HepG2 (cell line): Measurements from ENCODE around the gene BCAM. TPM values are rescaled to one million over a fixed set of nuclear protein-coding genes. Genes with fewer than 3 reads are reported as not detected.

Experiments
- ATM ChIP-seq: fragments of 450-650 bp; IDR thresholded peaks from 2 replicates; pipeline ENCODE4 v1.7.1; 2017; ENCODE audit warnings: mild to moderate bottlenecking, borderline replicate concordance
- FOXC1 ChIP-seq: sonication (generic); formaldehyde crosslinking; IDR thresholded peaks from 2 replicates; pipeline ENCODE4 v1.8.0; 2022; ENCODE audit warnings: mild to moderate bottlenecking, missing genetic modification reagents, borderline replicate concordance
- MXI1 ChIP-seq: IDR thresholded peaks from 3 replicates; pipeline ENCODE4 v1.6.1; 2012; ENCODE audit warnings: low read depth, low read length, inconsistent platforms, borderline replicate concordance
- RXRB ChIP-seq: IDR thresholded peaks from 2 replicates; pipeline ENCODE4 v1.6.1; 2016; ENCODE audit warnings: borderline replicate concordance, missing genetic modification reagents, missing compliant biosample characterization
- TBX3 ChIP-seq: fragments of 450-650 bp; IDR thresholded peaks from 2 replicates; pipeline ENCODE4 v1.6.1; 2017; ENCODE audit warnings: antibody characterized with exemption, mild to moderate bottlenecking, inconsistent platforms, borderline replicate concordance
- TCF7 ChIP-seq: sonication (generic); IDR thresholded peaks from 2 replicates; pipeline ENCODE4 v1.6.1; 2016; ENCODE audit warnings: antibody characterized with exemption, low read depth
- ZFP62 ChIP-seq: sonication (generic); formaldehyde crosslinking; IDR thresholded peaks from 2 replicates; pipeline ENCODE4 v1.4.0; 2020; ENCODE audit warnings: missing genetic modification reagents
- ZFY ChIP-seq: sonication (generic); formaldehyde crosslinking; IDR thresholded peaks from 2 replicates; pipeline ENCODE4 v1.4.0; 2020; ENCODE audit warnings: missing genetic modification reagents
- ZNF136 ChIP-seq: sonication (generic); formaldehyde crosslinking; IDR thresholded peaks from 2 replicates; pipeline ENCODE4 v1.8.1; 2022; ENCODE audit warnings: low read depth, mild to moderate bottlenecking, moderate library complexity, missing genetic modification reagents
- ZNF430 ChIP-seq: sonication (generic); formaldehyde crosslinking; IDR thresholded peaks from 2 replicates; pipeline ENCODE4 v1.9.0; 2021; ENCODE audit warnings: mild to moderate bottlenecking, missing genetic modification reagents
- ZNF563 ChIP-seq: sonication (generic); formaldehyde crosslinking; IDR thresholded peaks from 2 replicates; pipeline ENCODE4 v1.8.0; 2022; ENCODE audit warnings: mild to moderate bottlenecking, moderate library complexity, missing genetic modification reagents
- polyA plus RNA-seq, 8 experiments: library from polyadenylated mRNA; depleted of rRNA in 3 of 8; stranded (reverse) in 7 of 8; unstranded in 1 of 8; fragments of >200 nt; fragmentation: Illumina TruSeq in 4 of 8; extraction: Trizol in 4 of 8; gene quantifications; 2 replicates each; pipeline versions ENCODE4 v1.2.1 to v1.2.3, GENCODE V29; 2011 to 2016; ENCODE audit warnings: low read depth in 4 of 8, missing spikeins in 1 of 8, mixed read lengths in 1 of 8; ENCODE audit not compliant: insufficient read depth in 1 of 8
- total RNA-seq, 5 experiments: library from RNA; depleted of rRNA; stranded (reverse); fragments of >200 nt; fragmentation: Illumina TruSeq; extraction: Trizol; gene quantifications; 2 replicates each; pipeline ENCODE4 v1.2.3, GENCODE V29; 2016; ENCODE audit warnings: low read depth in 1 of 5
- TF ChIP-seq, protein P1 (sequence below): IDR thresholded peaks from 2 replicates; pipeline ENCODE4 v1.6.1; 2016
- TF ChIP-seq, protein P2 (sequence below): sonication (generic); formaldehyde crosslinking; IDR thresholded peaks from 2 replicates; pipeline ENCODE4 v1.4.0; 2020; ENCODE audit warnings: missing genetic modification reagents, borderline replicate concordance
- TF ChIP-seq, protein P3 (sequence below): sonication (generic); formaldehyde crosslinking; IDR thresholded peaks from 2 replicates; pipeline ENCODE4 v1.5.1; 2020; ENCODE audit warnings: mild to moderate bottlenecking, missing genetic modification reagents, moderate library complexity
- TF ChIP-seq, protein P4 (sequence below): sonication (generic); formaldehyde crosslinking; IDR thresholded peaks from 2 replicates; pipeline ENCODE4 v1.5.1; 2020; ENCODE audit warnings: mild to moderate bottlenecking, missing genetic modification reagents
- TF ChIP-seq, protein P5 (sequence below): sonication (generic); formaldehyde crosslinking; IDR thresholded peaks from 2 replicates; pipeline ENCODE4 v1.4.0; 2020; ENCODE audit warnings: missing genetic modification reagents, borderline replicate concordance

Gene BCAM
- total and polyA plus RNA-seq, 2 of the 13 experiments (the other 11 are each of a cell fraction or from before 2014, with no cell fraction given): 51.2 to 62.7 TPM

DNA sequence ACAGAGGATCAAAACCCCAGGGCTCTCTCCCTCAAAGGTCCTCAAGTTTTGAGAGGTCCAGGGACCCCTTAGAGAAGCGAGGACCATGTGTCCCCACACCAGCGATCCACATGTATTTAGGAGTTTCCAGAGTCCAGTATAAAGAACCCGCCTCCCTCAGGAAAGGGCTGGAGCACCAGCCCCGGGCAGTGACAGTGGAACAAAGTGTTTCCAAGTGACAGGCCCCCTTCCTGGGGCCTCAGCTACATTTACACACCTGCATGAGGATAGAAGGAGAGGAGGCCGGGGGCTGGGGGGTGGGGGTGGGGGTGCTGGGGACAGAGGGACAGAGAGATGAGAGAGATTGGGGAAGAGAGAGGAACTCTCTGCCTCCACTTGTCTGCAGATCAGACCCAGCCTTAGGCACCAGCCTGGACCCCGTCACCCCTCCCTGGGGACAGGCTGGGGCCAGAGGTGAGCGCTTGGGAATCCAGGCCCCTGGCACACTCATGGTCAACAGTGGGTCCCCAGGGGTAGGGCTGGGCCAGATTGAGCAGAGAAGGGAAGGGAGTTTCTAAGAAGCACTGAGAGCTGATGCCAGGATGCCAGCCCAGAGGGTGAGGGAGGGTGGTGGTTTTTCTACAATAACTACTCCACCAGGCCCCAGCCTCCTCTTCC is 802 bp downstream of the BCAM start (continued):
- TF ChIP-seq RXRB (CRISPR knock-in tag): no peak
- TF ChIP-seq, protein P1, sequence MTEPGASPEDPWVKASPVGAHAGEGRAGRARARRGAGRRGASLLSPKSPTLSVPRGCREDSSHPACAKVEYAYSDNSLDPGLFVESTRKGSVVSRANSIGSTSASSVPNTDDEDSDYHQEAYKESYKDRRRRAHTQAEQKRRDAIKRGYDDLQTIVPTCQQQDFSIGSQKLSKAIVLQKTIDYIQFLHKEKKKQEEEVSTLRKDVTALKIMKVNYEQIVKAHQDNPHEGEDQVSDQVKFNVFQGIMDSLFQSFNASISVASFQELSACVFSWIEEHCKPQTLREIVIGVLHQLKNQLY (CRISPR knock-in tag): no peak
- no peak for TF ChIP-seq MXI1
- TF ChIP-seq, protein P2, sequence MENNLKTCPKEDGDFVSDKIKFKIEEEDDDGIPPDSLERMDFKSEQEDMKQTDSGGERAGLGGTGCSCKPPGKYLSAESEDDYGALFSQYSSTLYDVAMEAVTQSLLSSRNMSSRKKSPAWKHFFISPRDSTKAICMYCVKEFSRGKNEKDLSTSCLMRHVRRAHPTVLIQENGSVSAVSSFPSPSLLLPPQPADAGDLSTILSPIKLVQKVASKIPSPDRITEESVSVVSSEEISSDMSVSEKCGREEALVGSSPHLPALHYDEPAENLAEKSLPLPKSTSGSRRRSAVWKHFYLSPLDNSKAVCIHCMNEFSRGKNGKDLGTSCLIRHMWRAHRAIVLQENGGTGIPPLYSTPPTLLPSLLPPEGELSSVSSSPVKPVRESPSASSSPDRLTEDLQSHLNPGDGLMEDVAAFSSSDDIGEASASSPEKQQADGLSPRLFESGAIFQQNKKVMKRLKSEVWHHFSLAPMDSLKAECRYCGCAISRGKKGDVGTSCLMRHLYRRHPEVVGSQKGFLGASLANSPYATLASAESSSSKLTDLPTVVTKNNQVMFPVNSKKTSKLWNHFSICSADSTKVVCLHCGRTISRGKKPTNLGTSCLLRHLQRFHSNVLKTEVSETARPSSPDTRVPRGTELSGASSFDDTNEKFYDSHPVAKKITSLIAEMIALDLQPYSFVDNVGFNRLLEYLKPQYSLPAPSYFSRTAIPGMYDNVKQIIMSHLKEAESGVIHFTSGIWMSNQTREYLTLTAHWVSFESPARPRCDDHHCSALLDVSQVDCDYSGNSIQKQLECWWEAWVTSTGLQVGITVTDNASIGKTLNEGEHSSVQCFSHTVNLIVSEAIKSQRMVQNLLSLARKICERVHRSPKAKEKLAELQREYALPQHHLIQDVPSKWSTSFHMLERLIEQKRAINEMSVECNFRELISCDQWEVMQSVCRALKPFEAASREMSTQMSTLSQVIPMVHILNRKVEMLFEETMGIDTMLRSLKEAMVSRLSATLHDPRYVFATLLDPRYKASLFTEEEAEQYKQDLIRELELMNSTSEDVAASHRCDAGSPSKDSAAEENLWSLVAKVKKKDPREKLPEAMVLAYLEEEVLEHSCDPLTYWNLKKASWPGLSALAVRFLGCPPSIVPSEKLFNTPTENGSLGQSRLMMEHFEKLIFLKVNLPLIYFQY: no peak
- no peak for TF ChIP-seq ATM
- TF ChIP-seq ZNF563 (CRISPR knock-in tag): no peak
- no peak for TF ChIP-seq ZNF430 (CRISPR knock-in tag)
- TF ChIP-seq TCF7: 0 out of 2 replicates have a peak, but pooled peaks have one; percentile 3
- no peak for TF ChIP-seq ZNF136 (CRISPR knock-in tag)
- TF ChIP-seq, protein P3, sequence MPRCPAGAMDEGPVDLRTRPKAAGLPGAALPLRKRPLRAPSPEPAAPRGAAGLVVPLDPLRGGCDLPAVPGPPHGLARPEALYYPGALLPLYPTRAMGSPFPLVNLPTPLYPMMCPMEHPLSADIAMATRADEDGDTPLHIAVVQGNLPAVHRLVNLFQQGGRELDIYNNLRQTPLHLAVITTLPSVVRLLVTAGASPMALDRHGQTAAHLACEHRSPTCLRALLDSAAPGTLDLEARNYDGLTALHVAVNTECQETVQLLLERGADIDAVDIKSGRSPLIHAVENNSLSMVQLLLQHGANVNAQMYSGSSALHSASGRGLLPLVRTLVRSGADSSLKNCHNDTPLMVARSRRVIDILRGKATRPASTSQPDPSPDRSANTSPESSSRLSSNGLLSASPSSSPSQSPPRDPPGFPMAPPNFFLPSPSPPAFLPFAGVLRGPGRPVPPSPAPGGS (CRISPR knock-in tag): no peak
- TF ChIP-seq ZFY: peak; percentile 7; the same call in 1 of the 2 replicates
- TF ChIP-seq, protein P4, sequence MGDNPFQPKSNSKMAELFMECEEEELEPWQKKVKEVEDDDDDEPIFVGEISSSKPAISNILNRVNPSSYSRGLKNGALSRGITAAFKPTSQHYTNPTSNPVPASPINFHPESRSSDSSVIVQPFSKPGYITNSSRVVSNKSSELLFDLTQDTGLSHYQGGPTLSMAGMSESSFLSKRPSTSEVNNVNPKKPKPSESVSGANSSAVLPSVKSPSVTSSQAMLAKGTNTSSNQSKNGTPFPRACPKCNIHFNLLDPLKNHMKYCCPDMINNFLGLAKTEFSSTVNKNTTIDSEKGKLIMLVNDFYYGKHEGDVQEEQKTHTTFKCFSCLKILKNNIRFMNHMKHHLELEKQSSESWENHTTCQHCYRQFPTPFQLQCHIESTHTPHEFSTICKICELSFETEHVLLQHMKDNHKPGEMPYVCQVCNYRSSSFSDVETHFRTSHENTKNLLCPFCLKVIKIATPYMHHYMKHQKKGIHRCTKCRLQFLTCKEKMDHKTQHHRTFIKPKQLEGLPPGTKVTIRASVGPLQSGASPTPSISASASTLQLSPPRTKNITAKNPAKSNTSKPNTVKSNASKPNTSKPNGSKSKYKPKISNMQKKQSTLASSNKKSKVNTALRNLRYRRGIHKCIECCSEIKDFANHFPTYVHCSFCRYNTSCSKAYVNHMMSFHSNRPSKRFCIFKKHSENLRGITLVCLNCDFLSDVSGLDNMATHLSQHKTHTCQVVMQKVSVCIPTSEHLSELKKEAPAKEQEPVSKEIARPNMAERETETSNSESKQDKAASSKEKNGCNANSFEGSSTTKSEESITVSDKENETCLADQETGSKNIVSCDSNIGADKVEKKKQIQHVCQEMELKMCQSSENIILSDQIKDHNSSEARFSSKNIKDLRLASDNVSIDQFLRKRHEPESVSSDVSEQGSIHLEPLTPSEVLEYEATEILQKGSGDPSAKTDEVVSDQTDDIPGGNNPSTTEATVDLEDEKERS (CRISPR knock-in tag): no peak
- TF ChIP-seq FOXC1 (CRISPR knock-in tag): no peak
- TF ChIP-seq ZFP62: no peak
- TF ChIP-seq, protein P5, sequence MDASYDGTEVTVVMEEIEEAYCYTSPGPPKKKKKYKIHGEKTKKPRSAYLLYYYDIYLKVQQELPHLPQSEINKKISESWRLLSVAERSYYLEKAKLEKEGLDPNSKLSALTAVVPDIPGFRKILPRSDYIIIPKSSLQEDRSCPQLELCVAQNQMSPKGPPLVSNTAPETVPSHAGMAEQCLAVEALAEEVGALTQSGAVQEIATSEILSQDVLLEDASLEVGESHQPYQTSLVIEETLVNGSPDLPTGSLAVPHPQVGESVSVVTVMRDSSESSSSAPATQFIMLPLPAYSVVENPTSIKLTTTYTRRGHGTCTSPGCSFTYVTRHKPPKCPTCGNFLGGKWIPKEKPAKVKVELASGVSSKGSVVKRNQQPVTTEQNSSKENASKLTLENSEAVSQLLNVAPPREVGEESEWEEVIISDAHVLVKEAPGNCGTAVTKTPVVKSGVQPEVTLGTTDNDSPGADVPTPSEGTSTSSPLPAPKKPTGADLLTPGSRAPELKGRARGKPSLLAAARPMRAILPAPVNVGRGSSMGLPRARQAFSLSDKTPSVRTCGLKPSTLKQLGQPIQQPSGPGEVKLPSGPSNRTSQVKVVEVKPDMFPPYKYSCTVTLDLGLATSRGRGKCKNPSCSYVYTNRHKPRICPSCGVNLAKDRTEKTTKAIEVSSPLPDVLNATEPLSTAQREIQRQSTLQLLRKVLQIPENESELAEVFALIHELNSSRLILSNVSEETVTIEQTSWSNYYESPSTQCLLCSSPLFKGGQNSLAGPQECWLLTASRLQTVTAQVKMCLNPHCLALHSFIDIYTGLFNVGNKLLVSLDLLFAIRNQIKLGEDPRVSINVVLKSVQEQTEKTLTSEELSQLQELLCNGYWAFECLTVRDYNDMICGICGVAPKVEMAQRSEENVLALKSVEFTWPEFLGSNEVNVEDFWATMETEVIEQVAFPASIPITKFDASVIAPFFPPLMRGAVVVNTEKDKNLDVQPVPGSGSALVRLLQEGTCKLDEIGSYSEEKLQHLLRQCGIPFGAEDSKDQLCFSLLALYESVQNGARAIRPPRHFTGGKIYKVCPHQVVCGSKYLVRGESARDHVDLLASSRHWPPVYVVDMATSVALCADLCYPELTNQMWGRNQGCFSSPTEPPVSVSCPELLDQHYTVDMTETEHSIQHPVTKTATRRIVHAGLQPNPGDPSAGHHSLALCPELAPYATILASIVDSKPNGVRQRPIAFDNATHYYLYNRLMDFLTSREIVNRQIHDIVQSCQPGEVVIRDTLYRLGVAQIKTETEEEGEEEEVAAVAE (CRISPR knock-in tag): no peak
- TF ChIP-seq TBX3: no peak
